Hepatocyte (in vitro differentiated cells): ENCODE measurements around the gene TMEM47.

Experiments used
- EZH2phosphoT487 ChIP-seq: fragments of 200-600 bp; sonication (generic); IDR thresholded peaks from one replicate; pipeline ENCODE4 v1.6.1; 2018; ENCODE audit warnings: antibody characterized with exemption, mild to moderate bottlenecking, low read depth, moderate library complexity; ENCODE audit not compliant: unreplicated experiment, severe bottlenecking
- TF ChIP-seq, protein P1 (sequence below): fragments of 200-600 bp; sonication (generic); IDR thresholded peaks from 2 replicates; pipeline ENCODE4 v1.5.1; 2016; ENCODE audit warnings: antibody characterized with exemption, mild to moderate bottlenecking; ENCODE audit not compliant: poor library complexity

- TF ChIP-seq, protein P1, sequence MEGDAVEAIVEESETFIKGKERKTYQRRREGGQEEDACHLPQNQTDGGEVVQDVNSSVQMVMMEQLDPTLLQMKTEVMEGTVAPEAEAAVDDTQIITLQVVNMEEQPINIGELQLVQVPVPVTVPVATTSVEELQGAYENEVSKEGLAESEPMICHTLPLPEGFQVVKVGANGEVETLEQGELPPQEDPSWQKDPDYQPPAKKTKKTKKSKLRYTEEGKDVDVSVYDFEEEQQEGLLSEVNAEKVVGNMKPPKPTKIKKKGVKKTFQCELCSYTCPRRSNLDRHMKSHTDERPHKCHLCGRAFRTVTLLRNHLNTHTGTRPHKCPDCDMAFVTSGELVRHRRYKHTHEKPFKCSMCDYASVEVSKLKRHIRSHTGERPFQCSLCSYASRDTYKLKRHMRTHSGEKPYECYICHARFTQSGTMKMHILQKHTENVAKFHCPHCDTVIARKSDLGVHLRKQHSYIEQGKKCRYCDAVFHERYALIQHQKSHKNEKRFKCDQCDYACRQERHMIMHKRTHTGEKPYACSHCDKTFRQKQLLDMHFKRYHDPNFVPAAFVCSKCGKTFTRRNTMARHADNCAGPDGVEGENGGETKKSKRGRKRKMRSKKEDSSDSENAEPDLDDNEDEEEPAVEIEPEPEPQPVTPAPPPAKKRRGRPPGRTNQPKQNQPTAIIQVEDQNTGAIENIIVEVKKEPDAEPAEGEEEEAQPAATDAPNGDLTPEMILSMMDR: no peak
- no peak for TF ChIP-seq EZH2phosphoT487
These were observed 24.7 kb downstream of the TMEM47 start for GRCh38 chrX:34632384-34632783.
